IPS DF 4.7 (cell line): ENCODE data around the gene CEP112.
"Not testable (repeated sequence)": the region's sequence is repeated elsewhere in the genome, so short reads cannot be mapped to it uniquely, and the experiment has no call there.

Experiments
- DNase-seq: peaks from one replicate; pipeline ENCODE4 v3.0.0-alpha.2; 2013; ENCODE audit warnings: low spot score; ENCODE audit errors: extremely low read depth

CEP112 gene

DNA sequence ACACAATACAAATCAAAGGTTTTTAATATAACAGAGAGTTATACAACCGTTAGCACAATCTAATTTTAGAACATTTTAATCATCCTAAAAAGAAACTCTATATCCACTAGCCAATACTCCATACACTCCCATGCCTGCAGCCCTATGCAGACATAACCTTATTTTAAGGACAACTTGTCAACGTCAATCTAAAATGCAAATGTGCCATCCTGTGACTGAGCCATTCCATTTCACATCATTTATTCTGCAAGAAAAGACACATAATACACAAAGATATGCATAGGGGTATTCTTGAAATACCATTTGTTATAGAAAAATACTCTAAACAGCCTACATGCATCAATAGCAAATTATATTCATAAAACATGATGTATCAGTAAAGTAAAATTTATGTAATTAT is 106.7 kb downstream of the CEP112 start:
- DNase-seq, result no peak

DNA sequence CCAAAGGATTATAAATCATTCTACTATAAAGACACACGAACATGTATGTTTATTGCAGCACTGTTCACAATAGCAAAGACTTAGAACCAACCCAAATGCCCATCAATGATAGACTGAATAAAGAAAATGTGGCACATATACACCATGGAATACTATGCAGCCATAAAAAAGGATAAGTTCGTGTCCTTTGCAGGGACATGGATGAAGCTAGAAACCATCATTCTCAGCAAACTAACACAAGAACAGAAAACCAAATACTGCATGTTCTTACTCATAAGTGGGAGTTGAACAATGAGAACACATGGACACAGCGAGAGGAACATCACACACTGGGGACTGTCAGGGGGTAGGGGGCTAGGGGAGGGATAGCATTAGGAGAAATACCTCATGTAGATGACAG is 111.3 kb downstream of the CEP112 start:
- not testable (repeated sequence) for DNase-seq

- no peak for DNase-seq
Measured at GRCh38 chr17:66076546-66077190, 115.3 kb downstream of the CEP112 start.

- DNase-seq, result no peak
Measured at GRCh38 chr17:66073384-66073783, 118.5 kb downstream of the CEP112 start.

- DNase-seq, result no peak
Measured at GRCh38 chr17:66063686-66064085, 128.2 kb downstream of the CEP112 start.

- no peak for DNase-seq
Measured at GRCh38 chr17:66056148-66056547, 135.8 kb downstream of the CEP112 start.

DNA sequence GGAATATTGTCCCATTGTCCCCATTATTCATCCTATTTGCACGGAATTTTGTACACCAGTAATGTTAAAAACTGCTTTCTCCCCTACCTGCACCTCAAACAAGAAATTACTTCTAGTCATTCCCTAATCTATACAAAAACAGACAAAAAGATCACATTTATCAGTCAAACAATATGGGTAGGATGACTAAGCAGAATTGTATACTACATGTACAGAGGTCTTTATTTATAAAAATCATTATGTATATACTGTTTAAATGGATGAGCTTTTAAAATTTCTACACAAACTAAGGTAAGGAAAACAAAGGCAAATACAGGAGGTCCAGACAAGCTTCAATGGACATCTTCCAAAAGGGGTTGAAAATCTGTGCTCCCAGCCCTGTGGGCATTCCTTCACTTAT is 137.7 kb downstream of the CEP112 start:
- no peak for DNase-seq

DNA sequence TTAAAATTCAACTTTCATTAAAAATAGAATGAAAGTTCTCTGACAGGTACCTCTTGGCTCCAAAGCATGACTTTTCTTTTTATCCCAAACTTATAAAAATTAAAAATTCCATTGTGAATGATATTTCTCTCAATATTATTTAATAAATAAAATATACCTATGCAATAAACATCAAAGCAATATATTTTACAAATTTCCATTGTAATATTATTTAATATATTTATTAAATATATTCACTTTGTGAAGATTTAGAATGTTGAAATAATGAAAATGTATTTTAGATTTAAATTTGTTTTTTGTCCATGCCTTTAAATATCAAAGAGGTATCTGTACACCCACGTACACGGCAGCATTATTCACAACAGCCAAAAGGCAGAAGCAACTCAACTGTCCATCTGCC is 147.8 kb downstream of the CEP112 start:
- no peak for DNase-seq

DNA sequence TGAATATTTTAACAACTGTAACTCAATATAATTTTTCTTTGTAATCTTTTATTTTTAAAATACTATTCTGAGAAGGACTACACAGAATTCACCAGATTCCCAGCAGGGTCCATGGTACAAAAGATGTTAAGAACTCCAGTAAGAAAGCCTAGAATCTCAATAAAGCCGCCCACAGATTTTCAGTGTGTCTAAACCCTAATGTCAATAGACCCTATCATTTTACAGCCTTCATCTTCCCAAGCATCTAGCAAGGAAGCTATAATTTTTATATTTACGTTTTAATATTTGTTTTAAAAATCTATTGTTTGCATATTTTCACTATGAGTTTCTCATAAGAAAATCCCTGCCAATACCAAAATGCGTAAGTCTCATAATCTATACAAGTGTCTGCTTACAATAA is 148.5 kb downstream of the CEP112 start:
- no peak for DNase-seq

GRCh38 chr17:66040402-66040801 is 151.5 kb downstream of the CEP112 start:
- DNase-seq, result no peak

GRCh38 chr17:66038125-66038524 is 153.8 kb downstream of the CEP112 start:
- DNase-seq, result no peak

GRCh38 chr17:66037221-66037620 is 154.7 kb downstream of the CEP112 start:
- DNase-seq, result no peak

- no peak for DNase-seq
Measured at GRCh38 chr17:66032082-66032712, 159.7 kb downstream of the CEP112 start.

GRCh38 chr17:66025551-66025950 is 166.4 kb downstream of the CEP112 start:
- DNase-seq, result no peak

DNA sequence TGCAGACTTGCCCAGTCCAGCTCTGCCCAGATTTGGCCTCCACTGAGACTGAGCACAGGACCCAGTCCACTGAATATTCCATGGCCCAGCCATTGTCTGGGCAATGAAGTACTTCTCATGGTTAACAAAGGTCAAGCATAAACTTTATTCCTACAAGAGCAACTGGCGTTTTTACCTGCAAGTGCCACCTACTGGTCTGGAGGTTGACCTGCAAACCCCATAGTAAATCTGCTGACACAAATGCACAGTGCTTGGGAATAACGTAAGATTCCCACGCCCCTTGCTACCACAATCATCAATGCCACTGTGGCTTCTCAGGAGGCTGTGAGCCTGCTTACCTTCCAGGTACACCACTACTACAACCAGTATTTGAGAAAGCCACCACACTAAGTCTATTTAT is 170.2 kb downstream of the CEP112 start:
- peak; percentile 2 for DNase-seq

DNA sequence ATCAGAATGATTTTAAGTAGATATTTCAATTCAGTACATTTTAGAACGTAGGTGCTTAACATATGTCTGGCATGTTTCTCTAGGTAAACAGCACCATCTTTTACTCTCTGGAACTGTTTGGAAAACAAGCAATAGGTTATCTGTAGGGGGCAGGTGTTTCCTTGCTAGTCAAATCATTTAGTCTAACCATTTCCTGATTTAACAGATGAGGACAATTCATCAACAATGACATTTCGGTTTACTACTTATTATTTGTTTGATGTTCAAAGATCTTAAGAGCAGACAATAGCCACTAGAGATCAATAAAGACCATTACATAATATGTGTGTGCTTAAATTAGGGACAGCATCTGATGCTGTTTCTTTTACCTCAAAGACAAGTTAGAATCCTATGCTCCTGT is 173.1 kb downstream of the CEP112 start:
- no peak for DNase-seq

- DNase-seq, result no peak
Measured at GRCh38 chr17:66016231-66016630, 175.7 kb downstream of the CEP112 start.

DNA sequence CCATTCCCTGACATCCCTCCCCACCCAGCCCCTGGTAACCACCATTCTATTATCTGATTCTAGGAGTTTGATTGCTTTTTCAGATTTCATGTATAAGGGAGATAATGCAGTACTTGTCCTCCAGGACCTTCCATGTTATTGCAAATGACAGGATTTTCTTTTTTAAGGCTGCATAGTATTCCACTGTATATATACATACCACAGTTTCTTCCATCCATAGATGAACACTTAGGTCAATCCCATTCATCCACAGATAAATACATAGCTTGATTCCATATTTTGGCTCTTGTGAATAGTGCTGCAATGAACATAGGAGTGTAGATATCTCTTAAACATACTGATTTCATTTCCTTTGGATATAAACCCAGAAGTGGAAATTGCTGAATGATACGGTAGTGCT is 183.3 kb downstream of the CEP112 start:
- DNase-seq, result no peak

DNA sequence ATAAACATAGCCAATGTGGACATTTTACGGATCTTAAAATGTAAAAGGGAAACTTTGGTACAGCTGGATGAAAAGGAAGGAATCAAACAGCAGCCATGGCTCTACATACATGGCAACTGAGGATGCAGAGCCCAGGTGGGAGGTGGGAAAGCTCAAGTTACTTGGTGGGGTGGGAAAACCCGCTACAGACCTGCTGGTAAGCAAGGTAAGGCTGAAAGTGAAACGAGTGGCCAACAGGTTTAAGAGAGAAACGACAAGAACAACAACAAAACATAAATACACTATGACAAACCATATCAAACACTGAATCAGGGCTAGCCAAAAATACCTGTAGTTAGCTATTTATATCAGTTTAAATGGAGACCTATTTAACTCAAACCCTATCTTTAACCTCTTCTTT is 185.3 kb downstream of the CEP112 start:
- DNase-seq, result no peak

GRCh38 chr17:66002812-66003211 is 189.1 kb downstream of the CEP112 start:
- DNase-seq, result no peak

DNA sequence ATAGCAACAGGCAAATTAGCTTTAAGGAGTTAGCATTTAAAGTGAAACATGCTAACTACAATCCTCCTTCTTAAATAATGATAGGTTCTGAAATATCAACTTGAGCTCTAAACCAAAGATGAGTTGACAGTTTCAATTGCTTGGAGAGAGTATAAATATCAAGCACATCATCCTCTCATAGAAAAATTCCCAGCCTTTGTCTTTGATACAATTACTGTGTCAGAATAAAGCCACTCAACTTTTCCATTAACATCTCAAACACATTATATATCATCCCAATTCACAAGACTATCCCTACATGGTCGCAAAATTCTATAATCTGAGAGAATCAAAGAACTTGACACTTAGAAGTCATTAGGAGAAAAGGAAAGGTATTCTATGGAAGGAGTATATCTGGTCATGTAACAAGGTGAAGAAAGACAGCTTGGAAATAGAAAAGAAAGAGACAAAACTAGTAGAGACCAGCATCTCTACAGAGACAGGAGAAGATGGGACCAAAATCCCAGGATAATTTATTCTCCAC is 189.8 kb downstream of the CEP112 start:
- DNase-seq, result no peak

DNA sequence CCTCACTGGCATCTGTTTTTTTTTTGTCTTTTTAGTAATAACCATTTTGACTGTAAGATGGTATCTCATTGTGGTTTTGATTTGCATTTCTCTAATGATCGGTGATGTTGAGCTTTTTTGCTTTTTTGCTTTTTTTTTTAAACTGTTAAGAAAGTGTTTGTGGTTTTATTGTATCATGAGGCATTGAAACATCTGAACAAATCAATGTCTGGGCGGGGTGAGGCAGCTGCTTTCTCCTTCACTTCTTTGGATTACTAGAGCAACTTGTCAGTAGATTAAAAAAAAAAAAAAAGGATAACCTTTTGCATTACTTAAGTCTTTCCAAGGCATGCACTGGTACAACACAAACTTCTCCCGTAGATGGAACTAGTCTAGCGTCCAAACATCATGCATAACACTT is 191.7 kb downstream of the CEP112 start:
- no peak for DNase-seq

- no peak for DNase-seq
Measured at GRCh38 chr17:65998675-65999074, 193.3 kb downstream of the CEP112 start.
